Endothelial cell of umbilical vein (primary cell): ENCODE results near the gene GGT5. TPM values are rescaled to one million over a fixed set of nuclear protein-coding genes. Genes with fewer than 3 reads are reported as not detected.

Experiments
- BruUV-seq: library from RNA; stranded (reverse); fragments of 400-500 nt; replicated peaks from 2 replicates; lab custom pipeline; 2021; lab: Mats Ljungman, UMichigan
- CTCF ChIA-PET: fragments of 300-600, 350-600 bp; sonication (Branson Sonifier 250); formaldehyde crosslinking; loops from one replicate; lab custom pipeline; 2021; ENCODE audit warnings: antibody characterized with exemption, inconsistent platforms; lab: Charles Lee
- POLR2A ChIA-PET: fragments of 300-600, 350-600 bp; sonication (Branson Sonifier 250); formaldehyde crosslinking; loops from one replicate; lab custom pipeline; 2021; ENCODE audit warnings: antibody characterized with exemption, inconsistent platforms; lab: Charles Lee
- DNase-seq: peaks from one replicate; pipeline ENCODE4 v3.0.0-alpha.2; 2011; ENCODE audit warnings: low read depth, low spot score
- FAIRE-seq: peaks from 2 replicates; lab custom pipeline; 2011; peaks lifted over from hg19 to GRCh38; lab: Jason Lieb, UNC
- H2AFZ ChIP-seq: 2 replicates; pipeline ENCODE4 v1.6.0; 2012; ENCODE audit warnings: low read depth, low read length, control low read depth, inconsistent platforms
- H3K27ac ChIP-seq: 2 replicates; pipeline ENCODE4 v1.5.1; 2011; ENCODE audit warnings: low read depth, mild to moderate bottlenecking, control low read depth, low read length, moderate library complexity; ENCODE audit not compliant: insufficient read depth
- H3K27me3 ChIP-seq, 2 experiments: 2 replicates each; pipeline versions ENCODE4 v1.6.0 to v1.6.1; 2011; ENCODE audit warnings: low read length in 2 of 2, mixed read lengths in 1 of 2; ENCODE audit not compliant: control insufficient read depth in 2 of 2, insufficient read depth in 2 of 2
- H3K36me3 ChIP-seq, 2 experiments: 2 replicates in 1 of 2; 3 replicates in 1 of 2; pipeline ENCODE4 v1.5.1; 2011; ENCODE audit warnings: low read length in 2 of 2, mild to moderate bottlenecking in 1 of 2, moderate library complexity in 1 of 2; ENCODE audit not compliant: control insufficient read depth in 2 of 2, insufficient read depth in 2 of 2; ENCODE audit errors: extremely low read depth in 1 of 2
- H3K4me1 ChIP-seq: 3 replicates; pipeline ENCODE4 v1.5.1; 2011; ENCODE audit warnings: mild to moderate bottlenecking, low read length; ENCODE audit not compliant: control insufficient read depth, insufficient read depth; ENCODE audit errors: extremely low read depth
- H3K4me2 ChIP-seq: 2 replicates; pipeline ENCODE4 v1.6.1; 2011; ENCODE audit warnings: low read length, control low read depth, mixed read lengths; ENCODE audit not compliant: insufficient read depth
- H3K4me3 ChIP-seq, 3 experiments: fragments of 200-600 bp in 1 of 3; sonication (generic), shearing (Covaris generic) in 1 of 3; replicated peaks in 1 of 3; 2 replicates each; pipeline ENCODE4 v1.5.1; 2011 to 2016; ENCODE audit warnings: control low read depth in 3 of 3, low read length in 3 of 3, mild to moderate bottlenecking in 2 of 3, inconsistent platforms in 1 of 3, low read depth in 1 of 3, moderate library complexity in 1 of 3; ENCODE audit not compliant: insufficient read depth in 1 of 3
- H3K79me2 ChIP-seq: 2 replicates; pipeline ENCODE4 v1.6.0; 2012; ENCODE audit warnings: low read length, inconsistent platforms; ENCODE audit not compliant: control insufficient read depth, insufficient read depth
- H3K9ac ChIP-seq: replicated peaks from 2 replicates; pipeline ENCODE3; 2011; ENCODE audit warnings: low read length, control low read depth; ENCODE audit not compliant: insufficient read depth; ENCODE audit errors: extremely low read depth
- H3K9me1 ChIP-seq: replicated peaks from 3 replicates; pipeline ENCODE4 v1.6.0; 2011; ENCODE audit warnings: mild to moderate bottlenecking, low read length; ENCODE audit not compliant: control insufficient read depth, insufficient read depth; ENCODE audit errors: extremely low read depth
- H3K9me3 ChIP-seq: replicated peaks from 2 replicates; pipeline ENCODE4 v1.5.1; 2012; ENCODE audit warnings: low read length, inconsistent platforms; ENCODE audit not compliant: control insufficient read depth, insufficient read depth
- H4K20me1 ChIP-seq: replicated peaks from 2 replicates; pipeline ENCODE3; 2011; ENCODE audit warnings: mild to moderate bottlenecking, low read length; ENCODE audit not compliant: control insufficient read depth, insufficient read depth; ENCODE audit errors: extremely low read depth
- EZH2 ChIP-seq: IDR thresholded peaks from 2 replicates; pipeline ENCODE4 v1.6.1; 2012; ENCODE audit warnings: borderline replicate concordance, low read depth, mild to moderate bottlenecking, moderate library complexity, low read length, inconsistent platforms; ENCODE audit not compliant: severe bottlenecking
- FOS ChIP-seq: IDR thresholded peaks from 2 replicates; pipeline ENCODE4 v1.6.1; 2011; ENCODE audit warnings: mild to moderate bottlenecking, low read length, moderate library complexity, borderline replicate concordance; ENCODE audit not compliant: insufficient read depth
- GATA2 ChIP-seq: IDR thresholded peaks from 2 replicates; pipeline ENCODE4 v1.7.0; 2011; ENCODE audit warnings: low read depth, mild to moderate bottlenecking, moderate library complexity, mixed read lengths, low read length; ENCODE audit not compliant: insufficient read length, insufficient read depth
- JUN ChIP-seq: IDR thresholded peaks from 2 replicates; pipeline ENCODE4 v1.6.1; 2011; ENCODE audit warnings: borderline replicate concordance, low read depth; ENCODE audit not compliant: insufficient read length, insufficient read depth
- MAX ChIP-seq: IDR thresholded peaks from 2 replicates; pipeline ENCODE4 v1.6.1; 2011; ENCODE audit not compliant: insufficient read depth, insufficient read length
- MYC ChIP-seq: IDR thresholded peaks from one replicate; pipeline ENCODE4 v1.6.1; 2011; ENCODE audit warnings: mild to moderate bottlenecking, low read depth, low read length
- POLR2A ChIP-seq: IDR thresholded peaks from 2 replicates; pipeline ENCODE4 v1.6.1; 2012; ENCODE audit warnings: low read depth, mild to moderate bottlenecking, control low read depth, low read length
- POLR2AphosphoS5 ChIP-seq: IDR thresholded peaks from 2 replicates; pipeline ENCODE4 v1.6.1; 2012; ENCODE audit warnings: low read depth, mild to moderate bottlenecking, control low read depth, low read length, moderate library complexity; ENCODE audit not compliant: insufficient read depth
- dilution Hi-C: fragments of 300-500 bp; cut with MboI; formaldehyde crosslinking; loops from one replicate; pipeline ENCODE4 v1.15.0; 2019; ENCODE audit warnings: low sequenced_read_pairs; ENCODE audit not compliant: extremely low pct_ligation_motif_present
- intact Hi-C: fragments of 100-400 bp; cut with micrococcal nuclease; formaldehyde crosslinking; loops from one replicate; pipeline ENCODE4 v1.10.0; 2022
- polyA plus RNA-seq, 4 experiments: library from polyadenylated mRNA; depleted of rRNA in 3 of 4; stranded (reverse) in 3 of 4; unstranded in 1 of 4; fragments of >200 nt; gene quantifications; 2 replicates each; pipeline versions ENCODE4 v1.2.1 to v1.2.3, GENCODE V29; 2011 to 2012; ENCODE audit warnings: missing spikeins in 1 of 4
- total RNA-seq: library from RNA; stranded (reverse); gene quantifications from 2 replicates; pipeline ENCODE4 v1.2.3, GENCODE V29; 2021
- TF ChIP-seq, protein P1 (sequence below), 2 donors: IDR thresholded peaks; 1 replicate in 1 of 2; 2 replicates in 1 of 2; pipeline ENCODE4 v1.5.1; 2011; ENCODE audit warnings: low read length in 2 of 2, mild to moderate bottlenecking in 2 of 2, moderate library complexity in 2 of 2, control low read depth in 1 of 2, inconsistent platforms in 1 of 2, low read depth in 1 of 2; ENCODE audit not compliant: insufficient read depth in 1 of 2; ENCODE audit errors: extremely low read depth in 1 of 2

GGT5 gene
- total and polyA plus RNA-seq, 2 donors (not counting 3 experiments of a cell fraction or from before 2014, with no cell fraction given) = 45.9 to 293 TPM

GRCh38 chr22:24170188-24170587 is 74.7 kb downstream of the GGT5 start:
- Histone ChIP-seq H3K27me3 (no peaks in the 10 kb centered on the region), H3K79me2 (no peaks in the 10 kb centered on the region), H3K36me3 (peaks cover 11 to 39% of the 10 kb centered on the region in 2 experiments), H3K9me1 (no peaks in the 10 kb centered on the region), H4K20me1 (no peaks in the 10 kb centered on the region), H3K4me3 (no peak overlapping the region), H3K9ac (no peak overlapping the region), H3K27ac (no peak overlapping the region), H3K9me3 (no peaks in the 10 kb centered on the region), H2AFZ (no peak overlapping the region), H3K4me2 (no peak overlapping the region), H3K4me1 (no peaks in the 10 kb centered on the region)
- dilution Hi-C loops = no loop called here
- ChIA-PET CTCF (interaction anchor here (1.1 to 2.3 kb wide), 2 partner anchors 9 to 12 kb away, joined by 4 to 10 read pairs; no protein-coding TSS in a partner anchor), POLR2A (no interaction called here)
- FAIRE-seq = no peak
- TF ChIP-seq JUN (no peak), POLR2AphosphoS5 (no peak), POLR2A (no peak), MAX (no peak), EZH2 (no peak), GATA2 (no peak), MYC (no peak), FOS (no peak)
- TF ChIP-seq, protein P1, sequence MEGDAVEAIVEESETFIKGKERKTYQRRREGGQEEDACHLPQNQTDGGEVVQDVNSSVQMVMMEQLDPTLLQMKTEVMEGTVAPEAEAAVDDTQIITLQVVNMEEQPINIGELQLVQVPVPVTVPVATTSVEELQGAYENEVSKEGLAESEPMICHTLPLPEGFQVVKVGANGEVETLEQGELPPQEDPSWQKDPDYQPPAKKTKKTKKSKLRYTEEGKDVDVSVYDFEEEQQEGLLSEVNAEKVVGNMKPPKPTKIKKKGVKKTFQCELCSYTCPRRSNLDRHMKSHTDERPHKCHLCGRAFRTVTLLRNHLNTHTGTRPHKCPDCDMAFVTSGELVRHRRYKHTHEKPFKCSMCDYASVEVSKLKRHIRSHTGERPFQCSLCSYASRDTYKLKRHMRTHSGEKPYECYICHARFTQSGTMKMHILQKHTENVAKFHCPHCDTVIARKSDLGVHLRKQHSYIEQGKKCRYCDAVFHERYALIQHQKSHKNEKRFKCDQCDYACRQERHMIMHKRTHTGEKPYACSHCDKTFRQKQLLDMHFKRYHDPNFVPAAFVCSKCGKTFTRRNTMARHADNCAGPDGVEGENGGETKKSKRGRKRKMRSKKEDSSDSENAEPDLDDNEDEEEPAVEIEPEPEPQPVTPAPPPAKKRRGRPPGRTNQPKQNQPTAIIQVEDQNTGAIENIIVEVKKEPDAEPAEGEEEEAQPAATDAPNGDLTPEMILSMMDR (IDR thresholded peaks at IDR 0.05; ENCODE audit: extremely low read depth in 1 of 2, insufficient read depth in 1 of 2, low read depth in 1 of 2, low read length in 2 of 2) = no peak
- intact Hi-C loops = loop anchor here (10.0 kb wide), 1 partner anchor 305 kb away; no protein-coding TSS in a partner anchor
- DNase-seq = no peak
- no TSS peak for BruUV-seq

Other genes with a start within 250 kb of the GGT5 start
- not detected in 2 replicates for gene GSTT4, start 239.6 kb downstream of the GGT5 start, total RNA-seq
- gene GSTT4, start 239.6 kb downstream of the GGT5 start, polyA plus RNA-seq = not detected in 2 replicates
- gene CABIN1, start 233.8 kb downstream of the GGT5 start, total RNA-seq = 67.8 and 68.9 TPM in 2 replicates
- gene CABIN1, start 233.8 kb downstream of the GGT5 start, polyA plus RNA-seq = 14.5 and 15.6 TPM in 2 replicates
- 0.18 and 0.27 TPM in 2 replicates for gene SUSD2, start 63.6 kb downstream of the GGT5 start, total RNA-seq
- 0.26 and 0.35 TPM in 2 replicates for gene SUSD2, start 63.6 kb downstream of the GGT5 start, polyA plus RNA-seq
- 63.2 and 79.3 TPM in 2 replicates for gene SPECC1L, start 25.7 kb upstream of the GGT5 start, total RNA-seq
- gene SPECC1L, start 25.7 kb upstream of the GGT5 start, polyA plus RNA-seq = 18.8 and 22.8 TPM in 2 replicates
- 17.1 and 20.0 TPM in 2 replicates for gene ADORA2A, start 182.5 kb upstream of the GGT5 start, total RNA-seq
- gene ADORA2A, start 182.5 kb upstream of the GGT5 start, polyA plus RNA-seq = 33.1 and 45.3 TPM in 2 replicates